Peyer's patch (tissue), 4 donors: ENCODE data around the gene GIPC1.

ENCODE experiments used
- POLR2A ChIP-seq, 2 donors: fragments of 450-650 bp; IDR thresholded peaks; one replicate each; pipeline ENCODE4 v1.5.1; 2017; ENCODE audit warnings: antibody characterized with exemption in 2 of 2, mild to moderate bottlenecking in 2 of 2, moderate library complexity in 2 of 2
- TF ChIP-seq, protein P1 (sequence below), 6 experiments: fragments of 450-650 bp in 4 of 6; fragments of 200-600 bp in 2 of 6; sonication (generic) in 1 of 6; IDR thresholded peaks; one replicate each; pipeline ENCODE4 v1.5.1; 2017 to 2019; ENCODE audit warnings: antibody characterized with exemption in 6 of 6, mild to moderate bottlenecking in 3 of 6, moderate library complexity in 1 of 6

DNA sequence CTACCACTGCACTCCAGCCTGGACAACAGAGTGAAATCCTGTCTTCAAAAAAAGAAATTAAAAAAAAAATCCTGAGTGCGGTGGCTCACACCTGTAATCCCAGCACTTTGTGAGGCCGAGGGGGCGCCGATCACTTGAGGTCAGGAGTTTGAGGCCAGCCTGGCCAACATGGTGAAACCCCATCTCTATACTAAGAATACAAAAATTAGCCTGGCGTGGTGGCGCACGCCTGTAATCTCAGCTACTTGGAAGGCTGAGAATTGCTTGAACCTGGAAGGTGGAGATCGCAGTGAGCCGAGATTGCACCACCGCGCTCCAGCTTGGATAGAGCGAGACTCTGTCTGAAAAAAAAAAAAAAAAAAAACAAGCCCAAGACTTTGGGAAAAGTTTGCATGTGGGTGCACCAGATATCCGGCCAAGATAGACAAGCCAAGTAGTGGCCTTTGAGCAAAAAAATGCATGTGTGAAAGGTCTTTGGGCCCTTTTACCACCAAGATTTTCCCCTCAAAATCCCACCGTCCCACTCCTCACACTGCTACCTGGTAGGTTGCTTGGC, 16.6 kb upstream of the GIPC1 start:
- no peak for TF ChIP-seq POLR2A (IDR thresholded peaks at IDR 0.05)
- TF ChIP-seq, protein P1, sequence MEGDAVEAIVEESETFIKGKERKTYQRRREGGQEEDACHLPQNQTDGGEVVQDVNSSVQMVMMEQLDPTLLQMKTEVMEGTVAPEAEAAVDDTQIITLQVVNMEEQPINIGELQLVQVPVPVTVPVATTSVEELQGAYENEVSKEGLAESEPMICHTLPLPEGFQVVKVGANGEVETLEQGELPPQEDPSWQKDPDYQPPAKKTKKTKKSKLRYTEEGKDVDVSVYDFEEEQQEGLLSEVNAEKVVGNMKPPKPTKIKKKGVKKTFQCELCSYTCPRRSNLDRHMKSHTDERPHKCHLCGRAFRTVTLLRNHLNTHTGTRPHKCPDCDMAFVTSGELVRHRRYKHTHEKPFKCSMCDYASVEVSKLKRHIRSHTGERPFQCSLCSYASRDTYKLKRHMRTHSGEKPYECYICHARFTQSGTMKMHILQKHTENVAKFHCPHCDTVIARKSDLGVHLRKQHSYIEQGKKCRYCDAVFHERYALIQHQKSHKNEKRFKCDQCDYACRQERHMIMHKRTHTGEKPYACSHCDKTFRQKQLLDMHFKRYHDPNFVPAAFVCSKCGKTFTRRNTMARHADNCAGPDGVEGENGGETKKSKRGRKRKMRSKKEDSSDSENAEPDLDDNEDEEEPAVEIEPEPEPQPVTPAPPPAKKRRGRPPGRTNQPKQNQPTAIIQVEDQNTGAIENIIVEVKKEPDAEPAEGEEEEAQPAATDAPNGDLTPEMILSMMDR (IDR thresholded peaks at IDR 0.05), result no peak
